HepG2 (cell line): ENCODE results near the gene PAN3.

Source experiments
- FOXM1 ChIP-seq: sonication (generic); formaldehyde crosslinking; IDR thresholded peaks from 2 replicates; pipeline ENCODE4 v1.5.0; 2020; ENCODE audit warnings: missing genetic modification reagents
- KDM1A ChIP-seq: IDR thresholded peaks from 2 replicates; pipeline ENCODE4 v1.6.1; 2016; ENCODE audit warnings: missing compliant biosample characterization
- ZNF331 ChIP-seq: sonication (generic); formaldehyde crosslinking; IDR thresholded peaks from 2 replicates; pipeline ENCODE4 v1.4.0; 2020; ENCODE audit warnings: missing genetic modification reagents
- ZNF616 ChIP-seq: sonication (generic); formaldehyde crosslinking; IDR thresholded peaks from 2 replicates; pipeline ENCODE4 v1.5.0; 2020; ENCODE audit warnings: low read depth, mild to moderate bottlenecking, missing genetic modification reagents
- TF ChIP-seq, protein P1 (sequence below): sonication (generic); formaldehyde crosslinking; IDR thresholded peaks from 2 replicates; pipeline ENCODE4 v1.5.0; 2020; ENCODE audit warnings: mild to moderate bottlenecking, missing genetic modification reagents, moderate library complexity
- TF ChIP-seq, protein P2 (sequence below): sonication (generic); formaldehyde crosslinking; IDR thresholded peaks from 2 replicates; pipeline ENCODE4 v1.4.0; 2020; ENCODE audit warnings: missing genetic modification reagents

DNA sequence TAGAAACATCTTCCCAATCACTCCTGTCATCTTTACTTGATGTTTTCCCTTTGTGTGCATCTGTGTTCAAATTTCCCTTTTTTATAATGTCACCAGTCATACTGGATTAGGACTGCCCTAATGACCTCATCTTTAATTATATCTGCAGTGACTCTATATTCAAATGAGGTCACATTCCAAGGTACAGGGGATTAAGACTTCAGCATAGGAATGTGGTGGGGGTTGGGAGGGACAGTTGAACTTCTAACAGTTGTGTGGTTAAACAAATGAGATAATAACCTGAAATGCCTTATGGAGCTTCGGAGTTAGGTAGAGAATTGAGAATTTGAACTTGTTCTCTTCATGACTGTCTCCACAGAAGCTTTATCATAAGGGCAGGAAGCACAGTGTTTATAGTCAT is 23.0 kb downstream of the PAN3 start:
- TF ChIP-seq KDM1A (no peak), FOXM1 (CRISPR knock-in tag) (no peak), ZNF616 (CRISPR knock-in tag) (no peak), ZNF331 (no peak)
- TF ChIP-seq, protein P1, sequence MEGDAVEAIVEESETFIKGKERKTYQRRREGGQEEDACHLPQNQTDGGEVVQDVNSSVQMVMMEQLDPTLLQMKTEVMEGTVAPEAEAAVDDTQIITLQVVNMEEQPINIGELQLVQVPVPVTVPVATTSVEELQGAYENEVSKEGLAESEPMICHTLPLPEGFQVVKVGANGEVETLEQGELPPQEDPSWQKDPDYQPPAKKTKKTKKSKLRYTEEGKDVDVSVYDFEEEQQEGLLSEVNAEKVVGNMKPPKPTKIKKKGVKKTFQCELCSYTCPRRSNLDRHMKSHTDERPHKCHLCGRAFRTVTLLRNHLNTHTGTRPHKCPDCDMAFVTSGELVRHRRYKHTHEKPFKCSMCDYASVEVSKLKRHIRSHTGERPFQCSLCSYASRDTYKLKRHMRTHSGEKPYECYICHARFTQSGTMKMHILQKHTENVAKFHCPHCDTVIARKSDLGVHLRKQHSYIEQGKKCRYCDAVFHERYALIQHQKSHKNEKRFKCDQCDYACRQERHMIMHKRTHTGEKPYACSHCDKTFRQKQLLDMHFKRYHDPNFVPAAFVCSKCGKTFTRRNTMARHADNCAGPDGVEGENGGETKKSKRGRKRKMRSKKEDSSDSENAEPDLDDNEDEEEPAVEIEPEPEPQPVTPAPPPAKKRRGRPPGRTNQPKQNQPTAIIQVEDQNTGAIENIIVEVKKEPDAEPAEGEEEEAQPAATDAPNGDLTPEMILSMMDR (CRISPR knock-in tag) = no peak
- TF ChIP-seq, protein P2, sequence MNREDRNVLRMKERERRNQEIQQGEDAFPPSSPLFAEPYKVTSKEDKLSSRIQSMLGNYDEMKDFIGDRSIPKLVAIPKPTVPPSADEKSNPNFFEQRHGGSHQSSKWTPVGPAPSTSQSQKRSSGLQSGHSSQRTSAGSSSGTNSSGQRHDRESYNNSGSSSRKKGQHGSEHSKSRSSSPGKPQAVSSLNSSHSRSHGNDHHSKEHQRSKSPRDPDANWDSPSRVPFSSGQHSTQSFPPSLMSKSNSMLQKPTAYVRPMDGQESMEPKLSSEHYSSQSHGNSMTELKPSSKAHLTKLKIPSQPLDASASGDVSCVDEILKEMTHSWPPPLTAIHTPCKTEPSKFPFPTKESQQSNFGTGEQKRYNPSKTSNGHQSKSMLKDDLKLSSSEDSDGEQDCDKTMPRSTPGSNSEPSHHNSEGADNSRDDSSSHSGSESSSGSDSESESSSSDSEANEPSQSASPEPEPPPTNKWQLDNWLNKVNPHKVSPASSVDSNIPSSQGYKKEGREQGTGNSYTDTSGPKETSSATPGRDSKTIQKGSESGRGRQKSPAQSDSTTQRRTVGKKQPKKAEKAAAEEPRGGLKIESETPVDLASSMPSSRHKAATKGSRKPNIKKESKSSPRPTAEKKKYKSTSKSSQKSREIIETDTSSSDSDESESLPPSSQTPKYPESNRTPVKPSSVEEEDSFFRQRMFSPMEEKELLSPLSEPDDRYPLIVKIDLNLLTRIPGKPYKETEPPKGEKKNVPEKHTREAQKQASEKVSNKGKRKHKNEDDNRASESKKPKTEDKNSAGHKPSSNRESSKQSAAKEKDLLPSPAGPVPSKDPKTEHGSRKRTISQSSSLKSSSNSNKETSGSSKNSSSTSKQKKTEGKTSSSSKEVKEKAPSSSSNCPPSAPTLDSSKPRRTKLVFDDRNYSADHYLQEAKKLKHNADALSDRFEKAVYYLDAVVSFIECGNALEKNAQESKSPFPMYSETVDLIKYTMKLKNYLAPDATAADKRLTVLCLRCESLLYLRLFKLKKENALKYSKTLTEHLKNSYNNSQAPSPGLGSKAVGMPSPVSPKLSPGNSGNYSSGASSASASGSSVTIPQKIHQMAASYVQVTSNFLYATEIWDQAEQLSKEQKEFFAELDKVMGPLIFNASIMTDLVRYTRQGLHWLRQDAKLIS (CRISPR knock-in tag) = no peak
